Chondrocyte (in vitro differentiated cells): Measurements from ENCODE around the gene INPP5D. TPM values are rescaled to one million over a fixed set of nuclear protein-coding genes. Genes with fewer than 3 reads are reported as not detected.

Experiments used
- DNase-seq: peaks from one replicate; pipeline ENCODE4 v3.0.0; 2021; ENCODE audit warnings: mixed read lengths, low spot score
- H3K27ac Mint-ChIP-seq: one replicate; pipeline ENCODE4 v1.8.0; 2021; ENCODE audit warnings: mild to moderate bottlenecking, moderate library complexity, mixed read lengths; ENCODE audit not compliant: unreplicated experiment
- H3K27me3 Mint-ChIP-seq: 2 replicates; pipeline ENCODE4 v1.8.0; 2021; ENCODE audit warnings: low read depth, mixed read lengths
- H3K36me3 Mint-ChIP-seq: 2 replicates; pipeline ENCODE4 v1.8.0; 2021; ENCODE audit warnings: low read depth, mixed read lengths
- H3K4me1 Mint-ChIP-seq: 2 replicates; pipeline ENCODE4 v1.8.0; 2021; ENCODE audit warnings: low read depth, mild to moderate bottlenecking, mixed read lengths
- H3K4me3 Mint-ChIP-seq: one replicate; pipeline ENCODE4 v1.8.0; 2021; ENCODE audit warnings: mild to moderate bottlenecking, moderate library complexity, mixed read lengths; ENCODE audit not compliant: unreplicated experiment
- H3K9me3 Mint-ChIP-seq: 2 replicates; pipeline ENCODE4 v1.8.0; 2021; ENCODE audit warnings: low read depth, mixed read lengths
- long read RNA-seq: library from polyadenylated mRNA; stranded (forward); transcript quantifications from one replicate; pipeline ENCODE4 v2.0.0, GENCODE V29; 2021
- total RNA-seq: library from RNA; stranded (reverse); gene quantifications from 3 replicates; pipeline ENCODE4 v1.2.1, GENCODE V29; 2021
- TF ChIP-seq, protein P1 (sequence below): fragments of 200-600 bp; sonication (generic); IDR thresholded peaks from 2 replicates; pipeline ENCODE4 v1.5.0; 2021; ENCODE audit warnings: antibody characterized with exemption, mild to moderate bottlenecking, moderate library complexity

INPP5D gene
- 0.20 to 0.48 TPM (median 0.21 TPM) in 3 replicates for total RNA-seq
- long read RNA-seq, partial matches to known transcripts = 1 of 1 reads
- long read RNA-seq, other reads (novel, unspliced or antisense) = 0 of 1 reads

- H3K4me1 Mint-ChIP-seq = peaks cover 9% of the 10 kb centered on the region
- H3K9me3 Mint-ChIP-seq = no peaks in the 10 kb centered on the region
- H3K27me3 Mint-ChIP-seq = no peaks in the 10 kb centered on the region
- no peaks in the 10 kb centered on the region for H3K36me3 Mint-ChIP-seq
- DNase-seq = peak; percentile 68
- H3K4me3 Mint-ChIP-seq = no peak within 1 kb of the TSS
- TF ChIP-seq, protein P1, sequence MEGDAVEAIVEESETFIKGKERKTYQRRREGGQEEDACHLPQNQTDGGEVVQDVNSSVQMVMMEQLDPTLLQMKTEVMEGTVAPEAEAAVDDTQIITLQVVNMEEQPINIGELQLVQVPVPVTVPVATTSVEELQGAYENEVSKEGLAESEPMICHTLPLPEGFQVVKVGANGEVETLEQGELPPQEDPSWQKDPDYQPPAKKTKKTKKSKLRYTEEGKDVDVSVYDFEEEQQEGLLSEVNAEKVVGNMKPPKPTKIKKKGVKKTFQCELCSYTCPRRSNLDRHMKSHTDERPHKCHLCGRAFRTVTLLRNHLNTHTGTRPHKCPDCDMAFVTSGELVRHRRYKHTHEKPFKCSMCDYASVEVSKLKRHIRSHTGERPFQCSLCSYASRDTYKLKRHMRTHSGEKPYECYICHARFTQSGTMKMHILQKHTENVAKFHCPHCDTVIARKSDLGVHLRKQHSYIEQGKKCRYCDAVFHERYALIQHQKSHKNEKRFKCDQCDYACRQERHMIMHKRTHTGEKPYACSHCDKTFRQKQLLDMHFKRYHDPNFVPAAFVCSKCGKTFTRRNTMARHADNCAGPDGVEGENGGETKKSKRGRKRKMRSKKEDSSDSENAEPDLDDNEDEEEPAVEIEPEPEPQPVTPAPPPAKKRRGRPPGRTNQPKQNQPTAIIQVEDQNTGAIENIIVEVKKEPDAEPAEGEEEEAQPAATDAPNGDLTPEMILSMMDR = no peak
- no peak within 1 kb of the TSS for H3K27ac Mint-ChIP-seq
Observed at GRCh38 chr2:233059797-233060500, at the start of gene INPP5D. INPP5D (plus strand) TSS chr2:233060342; CDS start chr2:233060479, 137 bp downstream.

DNA sequence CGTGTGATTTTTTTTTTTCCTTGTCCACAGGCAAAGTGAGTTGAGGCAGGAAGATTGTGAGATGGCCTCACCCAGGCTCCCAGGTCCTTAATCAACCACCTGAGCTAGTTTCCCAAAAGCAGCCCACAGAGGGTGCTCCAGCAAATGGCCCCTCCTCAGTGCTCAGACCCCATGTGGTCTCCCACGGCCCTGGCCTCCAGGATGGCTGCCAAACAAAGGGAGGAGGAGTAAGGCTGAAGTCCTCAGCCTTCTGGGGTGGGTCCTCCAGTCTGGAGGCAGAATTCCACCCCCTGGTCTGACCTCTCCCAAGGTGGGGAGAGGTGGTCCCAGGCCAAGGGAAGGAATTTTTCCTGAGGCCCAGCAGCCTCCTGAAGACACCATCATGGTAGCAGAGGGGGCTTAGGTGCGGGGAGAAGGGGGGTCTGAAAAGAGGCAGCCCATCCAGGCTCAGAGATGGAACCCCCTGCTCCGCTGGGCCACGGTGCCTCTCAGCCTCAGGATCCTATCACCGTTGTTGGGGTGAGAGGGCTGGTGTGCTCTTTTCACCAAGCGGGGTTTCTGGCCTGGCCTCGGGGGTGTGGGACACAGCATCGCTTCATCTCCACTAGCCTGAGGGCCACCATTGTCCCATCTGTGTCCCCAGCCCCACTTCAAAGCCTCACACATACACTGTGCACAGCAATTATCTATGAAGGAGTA is 49.4 kb upstream of the INPP5D start:
- DNase-seq = peak; percentile 39
- Mint-ChIP-seq H3K27me3 (no peaks in the 10 kb centered on the region), H3K36me3 (no peaks in the 10 kb centered on the region), H3K4me3 (no peak overlapping the region), H3K27ac (no peak overlapping the region), H3K4me1 (peaks cover 15% of the 10 kb centered on the region), H3K9me3 (peaks cover 3% of the 10 kb centered on the region)
- TF ChIP-seq, protein P1 = no peak

DNA sequence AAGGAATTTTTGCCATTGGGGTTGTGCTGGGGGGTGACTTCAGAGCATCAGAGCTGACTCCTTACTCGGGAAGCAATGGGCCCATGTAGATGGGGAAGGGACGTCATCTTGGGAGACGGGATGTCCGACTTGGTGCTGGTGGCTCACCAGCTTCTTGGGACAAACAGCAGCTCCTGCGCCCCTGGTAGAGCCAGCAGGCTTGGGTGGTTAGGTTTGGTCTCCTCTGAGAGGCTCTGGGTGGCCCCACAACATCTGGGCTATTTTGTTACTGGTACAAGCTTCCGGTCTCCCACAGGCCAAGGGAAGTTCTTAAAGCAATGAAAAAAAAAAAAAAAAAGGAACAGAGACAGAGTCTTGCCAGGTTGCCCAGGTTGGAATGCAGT is 48.9 kb upstream of the INPP5D start:
- Mint-ChIP-seq H3K9me3 (peaks cover 3% of the 10 kb centered on the region), H3K4me1 (peaks cover 15% of the 10 kb centered on the region), H3K27me3 (no peaks in the 10 kb centered on the region)

GRCh38 chr2:233011702-233012131 is 48.4 kb upstream of the INPP5D start:
- peaks cover 15% of the 10 kb centered on the region for H3K4me1 Mint-ChIP-seq
- no peak overlapping the region for H3K27ac Mint-ChIP-seq
- peaks cover 3% of the 10 kb centered on the region for H3K9me3 Mint-ChIP-seq
- TF ChIP-seq, protein P1 = no peak
- H3K36me3 Mint-ChIP-seq = no peaks in the 10 kb centered on the region
- peak; percentile 28 for DNase-seq
- H3K27me3 Mint-ChIP-seq = no peaks in the 10 kb centered on the region
- H3K4me3 Mint-ChIP-seq = no peak overlapping the region

More for the DNA sequence above, 48.9 kb upstream of the INPP5D start:
- peak; percentile 28 for DNase-seq
- Mint-ChIP-seq H3K27ac (no peak overlapping the region), H3K36me3 (no peaks in the 10 kb centered on the region), H3K4me3 (no peak overlapping the region)
- TF ChIP-seq, protein P1 = no peak

GRCh38 chr2:233012301-233012971 is 47.7 kb upstream of the INPP5D start:
- TF ChIP-seq, protein P1 = no peak
- Mint-ChIP-seq H3K4me1 (peaks cover 14% of the 10 kb centered on the region), H3K36me3 (no peaks in the 10 kb centered on the region), H3K4me3 (no peak overlapping the region), H3K27ac (no peak overlapping the region), H3K9me3 (peaks cover 5% of the 10 kb centered on the region), H3K27me3 (no peaks in the 10 kb centered on the region)
- peak; percentile 20 for DNase-seq
